ENCODE results near the gene FAF1. TPM values are rescaled to one million over a fixed set of nuclear protein-coding genes. Genes with fewer than 3 reads are reported as not detected.

Gene FAF1
- total RNA-seq, 4 donors from 2014 or later: 23.8 to 64.6 (median 43.9) TPM

GRCh38 chr1:50488876-50489275 lies 471.2 kb downstream of the FAF1 start:
- Histone ChIP-seq H3K4me1 (peaks cover 0 to 5% (median 0%) of the 10 kb centered on the region in 3 donors), H3K9me3 (no peaks in the 10 kb centered on the region), H3K4me3 (no peak overlapping the region), H3K27me3 (no peaks in the 10 kb centered on the region), H3K27ac (no peak overlapping the region), H3K36me3 (peaks cover 0 to 38% (median 0%) of the 10 kb centered on the region in 3 donors)
- TF ChIP-seq CTCF (IDR thresholded peaks at IDR 0.05): no peak
- no peak for TF ChIP-seq POLR2A (IDR thresholded peaks at IDR 0.05)
- 28 to 63% methylated on average over 1 of the region's 1 CpG for WGBS, 2 donors
- intact Hi-C loops (cut with DNase I): no loop called here
- no peak for DNase-seq

GRCh38 chr1:50488356-50488755 lies 471.7 kb downstream of the FAF1 start:
- no peak for DNase-seq
- Histone ChIP-seq H3K36me3 (peaks cover 0 to 38% (median 0%) of the 10 kb centered on the region in 3 donors), H3K27ac (no peak overlapping the region), H3K9me3 (no peaks in the 10 kb centered on the region), H3K27me3 (no peaks in the 10 kb centered on the region), H3K4me1 (peaks cover 0 to 3% (median 0%) of the 10 kb centered on the region in 3 donors), H3K4me3 (no peak overlapping the region)
- intact Hi-C loops (cut with DNase I): no loop called here
- 83 to 85% methylated on average over 3 of the region's 3 CpGs for WGBS, 2 donors
- no peak for TF ChIP-seq CTCF (IDR thresholded peaks at IDR 0.05)
- TF ChIP-seq POLR2A (IDR thresholded peaks at IDR 0.05): no peak

GRCh38 chr1:50487725-50488124 lies 472.3 kb downstream of the FAF1 start:
- TF ChIP-seq CTCF (IDR thresholded peaks at IDR 0.05) (no peak), POLR2A (IDR thresholded peaks at IDR 0.05) (no peak)
- no peaks in the 10 kb centered on the region for H3K4me1 ChIP-seq
- WGBS, 2 donors: 67 to 69% methylated on average over 1 of the region's 1 CpG
- H3K27me3 ChIP-seq: no peaks in the 10 kb centered on the region
- H3K9me3 ChIP-seq: no peaks in the 10 kb centered on the region
- no peak for DNase-seq
- H3K27ac ChIP-seq: no peak overlapping the region
- H3K36me3 ChIP-seq: peaks cover 0 to 39% (median 0%) of the 10 kb centered on the region in 3 donors
- intact Hi-C loops (cut with DNase I): no loop called here
- no peak overlapping the region for H3K4me3 ChIP-seq

- no peaks in the 10 kb centered on the region for H3K4me1 ChIP-seq
- TF ChIP-seq POLR2A (IDR thresholded peaks at IDR 0.05) (no peak), CTCF (IDR thresholded peaks at IDR 0.05) (no peak)
- H3K27me3 ChIP-seq: no peaks in the 10 kb centered on the region
- no peaks in the 10 kb centered on the region for H3K9me3 ChIP-seq
- H3K36me3 ChIP-seq: peaks cover 0 to 30% (median 0%) of the 10 kb centered on the region in 3 donors
- H3K4me3 ChIP-seq: no peak overlapping the region
- DNase-seq: no peak
- WGBS, 2 donors: 83 to 92% methylated on average over 2 of the region's 2 CpGs
- no peak overlapping the region for H3K27ac ChIP-seq
- intact Hi-C loops (cut with DNase I): no loop called here
These were observed 478.8 kb downstream of the FAF1 start for GRCh38 chr1:50481142-50481736.

- intact Hi-C loops (cut with DNase I): no loop called here
- H3K9me3 ChIP-seq: no peaks in the 10 kb centered on the region
- DNase-seq: no peak
- H3K36me3 ChIP-seq: peaks cover 0 to 56% (median 0%) of the 10 kb centered on the region in 3 donors
- H3K27ac ChIP-seq: no peak overlapping the region
- no peak overlapping the region for H3K4me3 ChIP-seq
- no peaks in the 10 kb centered on the region for H3K27me3 ChIP-seq
- WGBS, 2 donors: 90 to 94% methylated on average over 1 of the region's 1 CpG
- H3K4me1 ChIP-seq: no peaks in the 10 kb centered on the region
- no peak for TF ChIP-seq POLR2A (IDR thresholded peaks at IDR 0.05)
These were observed 483.3 kb downstream of the FAF1 start for GRCh38 chr1:50476800-50477199.

All from esophagus squamous epithelium (tissue), 5 donors.